Measurements from ENCODE around the gene APOC1.

DNA sequence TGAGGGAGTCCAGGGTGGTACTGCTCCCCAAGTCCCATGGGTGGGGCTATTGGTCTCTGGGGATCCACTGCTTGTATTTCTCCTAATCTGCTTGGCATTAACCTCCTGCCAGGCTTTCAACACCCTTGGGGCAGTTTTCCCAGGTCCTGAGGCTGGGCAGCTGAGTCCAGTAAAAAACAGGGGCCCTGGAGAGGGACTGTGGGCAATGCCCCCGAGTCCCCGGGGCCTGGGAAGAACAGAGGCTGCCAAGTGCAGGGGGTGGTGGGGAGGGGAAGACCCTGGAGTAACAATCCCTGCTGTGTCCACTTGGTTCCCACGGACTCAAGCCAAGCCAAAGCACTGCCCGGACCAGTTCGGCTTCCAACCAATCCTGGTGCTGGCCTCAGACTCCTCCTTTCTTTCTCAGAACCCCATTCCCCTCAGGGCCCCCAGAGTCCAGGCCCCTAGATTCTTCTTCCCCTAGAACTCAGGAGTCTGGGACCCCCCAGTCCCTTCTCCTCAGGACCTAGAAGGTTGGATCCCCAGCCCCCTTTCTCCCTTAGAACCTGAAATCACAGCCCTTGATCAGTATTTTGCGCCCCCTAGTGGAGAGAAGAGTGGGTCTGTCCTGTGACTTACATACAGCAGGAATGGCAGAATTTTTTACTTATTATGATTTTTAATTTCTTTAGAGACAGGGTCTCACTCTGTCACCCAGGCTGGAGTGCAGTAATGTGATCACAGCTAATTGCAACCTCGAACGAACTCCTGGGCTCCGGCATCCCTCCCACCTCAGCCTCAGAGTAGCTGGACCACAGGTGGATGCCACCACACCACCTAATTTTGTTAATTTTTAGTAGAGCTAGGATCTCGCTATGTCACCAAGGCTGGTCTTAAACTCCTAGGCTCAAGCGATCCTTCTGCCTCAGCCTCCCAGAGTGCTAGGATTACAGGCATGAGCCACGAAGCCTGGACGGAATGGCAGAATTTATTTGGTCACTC, 37.1 kb downstream of the APOC1 start:
- TF ChIP-seq, protein P1, sequence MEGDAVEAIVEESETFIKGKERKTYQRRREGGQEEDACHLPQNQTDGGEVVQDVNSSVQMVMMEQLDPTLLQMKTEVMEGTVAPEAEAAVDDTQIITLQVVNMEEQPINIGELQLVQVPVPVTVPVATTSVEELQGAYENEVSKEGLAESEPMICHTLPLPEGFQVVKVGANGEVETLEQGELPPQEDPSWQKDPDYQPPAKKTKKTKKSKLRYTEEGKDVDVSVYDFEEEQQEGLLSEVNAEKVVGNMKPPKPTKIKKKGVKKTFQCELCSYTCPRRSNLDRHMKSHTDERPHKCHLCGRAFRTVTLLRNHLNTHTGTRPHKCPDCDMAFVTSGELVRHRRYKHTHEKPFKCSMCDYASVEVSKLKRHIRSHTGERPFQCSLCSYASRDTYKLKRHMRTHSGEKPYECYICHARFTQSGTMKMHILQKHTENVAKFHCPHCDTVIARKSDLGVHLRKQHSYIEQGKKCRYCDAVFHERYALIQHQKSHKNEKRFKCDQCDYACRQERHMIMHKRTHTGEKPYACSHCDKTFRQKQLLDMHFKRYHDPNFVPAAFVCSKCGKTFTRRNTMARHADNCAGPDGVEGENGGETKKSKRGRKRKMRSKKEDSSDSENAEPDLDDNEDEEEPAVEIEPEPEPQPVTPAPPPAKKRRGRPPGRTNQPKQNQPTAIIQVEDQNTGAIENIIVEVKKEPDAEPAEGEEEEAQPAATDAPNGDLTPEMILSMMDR (IDR thresholded peaks at IDR 0.05; ENCODE audit: insufficient read depth, low read depth, low read length): peak; percentile 80
- no peak for TF ChIP-seq EZH2 (IDR thresholded peaks at IDR 0.05; ENCODE audit: insufficient read depth, low read length)

All from astrocyte (in vitro differentiated cells and primary cell).